GM12878 (cell line): ENCODE data around the gene TTC9C. TPM values are rescaled to one million over a fixed set of nuclear protein-coding genes. Genes with fewer than 3 reads are reported as not detected.

Experiments
- CBX5 ChIP-seq: sonication (generic); IDR thresholded peaks from 2 replicates; pipeline ENCODE4 v1.6.1; 2016; ENCODE audit warnings: low read depth, moderate library complexity, mild to moderate bottlenecking, inconsistent platforms
- IKZF2 ChIP-seq, 2 experiments: fragments of 450-650 bp; IDR thresholded peaks; 2 replicates each; pipeline ENCODE4 v1.6.1; 2017; ENCODE audit warnings: mild to moderate bottlenecking in 2 of 2, moderate library complexity in 2 of 2
- KLF5 ChIP-seq: fragments of 450-650 bp; IDR thresholded peaks from 2 replicates; pipeline ENCODE4 v1.6.1; 2014; ENCODE audit warnings: mild to moderate bottlenecking; ENCODE audit not compliant: partially characterized antibody
- SKIL ChIP-seq: fragments of 450-650 bp; IDR thresholded peaks from 2 replicates; pipeline ENCODE4 v1.6.1; 2017; ENCODE audit warnings: mild to moderate bottlenecking, low read depth, inconsistent platforms; ENCODE audit not compliant: poor library complexity, severe bottlenecking
- SMAD5 ChIP-seq: IDR thresholded peaks from 2 replicates; pipeline ENCODE4 v1.6.1; 2016; ENCODE audit warnings: antibody characterized with exemption, low read depth
- SRF ChIP-seq, 2 experiments: IDR thresholded peaks; 2 replicates each; pipeline ENCODE4 v1.6.1; 2011; ENCODE audit warnings: low read depth in 2 of 2, low read length in 2 of 2, mild to moderate bottlenecking in 1 of 2, moderate library complexity in 1 of 2
- STAT1 ChIP-seq: fragments of 450-650 bp; conservative IDR thresholded peaks from 2 replicates; pipeline ENCODE4 v1.6.1; 2014; ENCODE audit warnings: antibody characterized with exemption, mild to moderate bottlenecking
- TCF3 ChIP-seq: IDR thresholded peaks from 2 replicates; pipeline ENCODE4 v1.6.1; 2012; ENCODE audit warnings: low read depth, mild to moderate bottlenecking, low read length, borderline replicate concordance; ENCODE audit not compliant: insufficient read depth
- ZNF592 ChIP-seq: fragments of 450-650 bp; IDR thresholded peaks from 2 replicates; pipeline ENCODE4 v1.6.1; 2017; ENCODE audit warnings: mild to moderate bottlenecking, moderate library complexity
- polyA plus RNA-seq, 11 experiments: library from polyadenylated mRNA; depleted of rRNA in 4 of 11; unstranded in 6 of 11; stranded (reverse) in 5 of 11; fragments of >200 nt; fragmentation: Nextera tagmentation in 4 of 11; fragmentation: Illumina TruSeq in 1 of 11; extraction: Ambion mirVana in 4 of 11; extraction: Trizol in 1 of 11; gene quantifications; 1 replicate in 1 of 11; 2 replicates in 10 of 11; pipeline versions ENCODE4 v1.2.1 to v1.2.3, GENCODE V29; 2011 to 2016; ENCODE audit warnings: inconsistent platforms in 2 of 11, missing spikeins in 2 of 11, low read depth in 1 of 11
- total RNA-seq, 4 experiments: library from RNA; depleted of rRNA in 3 of 4; stranded (reverse); fragments of >200 nt in 3 of 4; fragmentation: Illumina TruSeq in 1 of 4; extraction: Trizol in 1 of 4; gene quantifications; 2 replicates each; pipeline versions ENCODE4 v1.2.1 to v1.2.3, GENCODE V29; 2013 to 2021
- TF ChIP-seq, protein P1 (sequence below): fragments of 450-650 bp; IDR thresholded peaks from 2 replicates; pipeline ENCODE4 v1.6.1; 2016; ENCODE audit warnings: mild to moderate bottlenecking, moderate library complexity, borderline replicate concordance
- TF ChIP-seq, protein P2 (sequence below): IDR thresholded peaks from 2 replicates; pipeline ENCODE4 v1.6.1; 2012; ENCODE audit warnings: mild to moderate bottlenecking, low read depth, low read length
- TF ChIP-seq, protein P3 (sequence below): IDR thresholded peaks from 2 replicates; pipeline ENCODE4 v1.6.1; 2012; ENCODE audit warnings: low read depth, low read length, improper control_type of control experiment

Gene TTC9C
- total and polyA plus RNA-seq, 10 of the 15 experiments (the other 5 are each of a cell fraction or from before 2014, with no cell fraction given), result 42.0 to 72.3 (median 50.4) TPM

- TF ChIP-seq ZNF592 (no peak), SKIL (peak; percentile 68), SMAD5 (no peak), TCF3 (no peak), IKZF2 (IDR thresholded peaks at IDR 0.05) (peak; percentile 82 to 89), SRF (IDR thresholded peaks at IDR 0.05; ENCODE audit: low read depth in 2 of 2, low read length in 2 of 2) (peak; percentile 46 to 50; a peak in 1 of 4 replicates), STAT1 (0 out of 2 replicates have a peak, but pooled peaks have one; percentile 30), CBX5 (no peak), KLF5 (peak; percentile 47)
- TF ChIP-seq, protein P1, sequence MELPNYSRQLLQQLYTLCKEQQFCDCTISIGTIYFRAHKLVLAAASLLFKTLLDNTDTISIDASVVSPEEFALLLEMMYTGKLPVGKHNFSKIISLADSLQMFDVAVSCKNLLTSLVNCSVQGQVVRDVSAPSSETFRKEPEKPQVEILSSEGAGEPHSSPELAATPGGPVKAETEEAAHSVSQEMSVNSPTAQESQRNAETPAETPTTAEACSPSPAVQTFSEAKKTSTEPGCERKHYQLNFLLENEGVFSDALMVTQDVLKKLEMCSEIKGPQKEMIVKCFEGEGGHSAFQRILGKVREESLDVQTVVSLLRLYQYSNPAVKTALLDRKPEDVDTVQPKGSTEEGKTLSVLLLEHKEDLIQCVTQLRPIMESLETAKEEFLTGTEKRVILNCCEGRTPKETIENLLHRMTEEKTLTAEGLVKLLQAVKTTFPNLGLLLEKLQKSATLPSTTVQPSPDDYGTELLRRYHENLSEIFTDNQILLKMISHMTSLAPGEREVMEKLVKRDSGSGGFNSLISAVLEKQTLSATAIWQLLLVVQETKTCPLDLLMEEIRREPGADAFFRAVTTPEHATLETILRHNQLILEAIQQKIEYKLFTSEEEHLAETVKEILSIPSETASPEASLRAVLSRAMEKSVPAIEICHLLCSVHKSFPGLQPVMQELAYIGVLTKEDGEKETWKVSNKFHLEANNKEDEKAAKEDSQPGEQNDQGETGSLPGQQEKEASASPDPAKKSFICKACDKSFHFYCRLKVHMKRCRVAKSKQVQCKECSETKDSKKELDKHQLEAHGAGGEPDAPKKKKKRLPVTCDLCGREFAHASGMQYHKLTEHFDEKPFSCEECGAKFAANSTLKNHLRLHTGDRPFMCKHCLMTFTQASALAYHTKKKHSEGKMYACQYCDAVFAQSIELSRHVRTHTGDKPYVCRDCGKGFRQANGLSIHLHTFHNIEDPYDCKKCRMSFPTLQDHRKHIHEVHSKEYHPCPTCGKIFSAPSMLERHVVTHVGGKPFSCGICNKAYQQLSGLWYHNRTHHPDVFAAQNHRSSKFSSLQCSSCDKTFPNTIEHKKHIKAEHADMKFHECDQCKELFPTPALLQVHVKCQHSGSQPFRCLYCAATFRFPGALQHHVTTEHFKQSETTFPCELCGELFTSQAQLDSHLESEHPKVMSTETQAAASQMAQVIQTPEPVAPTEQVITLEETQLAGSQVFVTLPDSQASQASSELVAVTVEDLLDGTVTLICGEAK, result peak; percentile 93
- TF ChIP-seq, protein P2, sequence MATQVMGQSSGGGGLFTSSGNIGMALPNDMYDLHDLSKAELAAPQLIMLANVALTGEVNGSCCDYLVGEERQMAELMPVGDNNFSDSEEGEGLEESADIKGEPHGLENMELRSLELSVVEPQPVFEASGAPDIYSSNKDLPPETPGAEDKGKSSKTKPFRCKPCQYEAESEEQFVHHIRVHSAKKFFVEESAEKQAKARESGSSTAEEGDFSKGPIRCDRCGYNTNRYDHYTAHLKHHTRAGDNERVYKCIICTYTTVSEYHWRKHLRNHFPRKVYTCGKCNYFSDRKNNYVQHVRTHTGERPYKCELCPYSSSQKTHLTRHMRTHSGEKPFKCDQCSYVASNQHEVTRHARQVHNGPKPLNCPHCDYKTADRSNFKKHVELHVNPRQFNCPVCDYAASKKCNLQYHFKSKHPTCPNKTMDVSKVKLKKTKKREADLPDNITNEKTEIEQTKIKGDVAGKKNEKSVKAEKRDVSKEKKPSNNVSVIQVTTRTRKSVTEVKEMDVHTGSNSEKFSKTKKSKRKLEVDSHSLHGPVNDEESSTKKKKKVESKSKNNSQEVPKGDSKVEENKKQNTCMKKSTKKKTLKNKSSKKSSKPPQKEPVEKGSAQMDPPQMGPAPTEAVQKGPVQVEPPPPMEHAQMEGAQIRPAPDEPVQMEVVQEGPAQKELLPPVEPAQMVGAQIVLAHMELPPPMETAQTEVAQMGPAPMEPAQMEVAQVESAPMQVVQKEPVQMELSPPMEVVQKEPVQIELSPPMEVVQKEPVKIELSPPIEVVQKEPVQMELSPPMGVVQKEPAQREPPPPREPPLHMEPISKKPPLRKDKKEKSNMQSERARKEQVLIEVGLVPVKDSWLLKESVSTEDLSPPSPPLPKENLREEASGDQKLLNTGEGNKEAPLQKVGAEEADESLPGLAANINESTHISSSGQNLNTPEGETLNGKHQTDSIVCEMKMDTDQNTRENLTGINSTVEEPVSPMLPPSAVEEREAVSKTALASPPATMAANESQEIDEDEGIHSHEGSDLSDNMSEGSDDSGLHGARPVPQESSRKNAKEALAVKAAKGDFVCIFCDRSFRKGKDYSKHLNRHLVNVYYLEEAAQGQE, result peak; percentile 35; the same call in 1 of the 2 replicates
- TF ChIP-seq, protein P3, sequence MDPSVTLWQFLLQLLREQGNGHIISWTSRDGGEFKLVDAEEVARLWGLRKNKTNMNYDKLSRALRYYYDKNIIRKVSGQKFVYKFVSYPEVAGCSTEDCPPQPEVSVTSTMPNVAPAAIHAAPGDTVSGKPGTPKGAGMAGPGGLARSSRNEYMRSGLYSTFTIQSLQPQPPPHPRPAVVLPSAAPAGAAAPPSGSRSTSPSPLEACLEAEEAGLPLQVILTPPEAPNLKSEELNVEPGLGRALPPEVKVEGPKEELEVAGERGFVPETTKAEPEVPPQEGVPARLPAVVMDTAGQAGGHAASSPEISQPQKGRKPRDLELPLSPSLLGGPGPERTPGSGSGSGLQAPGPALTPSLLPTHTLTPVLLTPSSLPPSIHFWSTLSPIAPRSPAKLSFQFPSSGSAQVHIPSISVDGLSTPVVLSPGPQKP, result no peak
These were observed at the start of gene TTC9C (continued) for GRCh38 chr11:62728171-62728988.
